ENCODE results near the gene MYLK. TPM values are rescaled to one million over a fixed set of nuclear protein-coding genes. Genes with fewer than 3 reads are reported as not detected.
A peak's percentile ranks its signal among the peaks of the same experiment; 100 is the strongest.

Gene MYLK
- total and polyA plus RNA-seq, 10 of the 15 experiments (the other 5 are each of a cell fraction or from before 2014, with no cell fraction given): 0.04 to 1.6 (median 0.42) TPM; not detected in 1

GRCh38 chr3:123586968-123587367 lies 297.2 kb downstream of the MYLK start:
- Histone ChIP-seq H3K9me3 (replicated peaks; ENCODE audit: control insufficient read depth, insufficient read depth, low read length) (peaks cover 17% of the 10 kb centered on the region), H3K4me1 (ENCODE audit: control insufficient read depth, insufficient read depth, low read length) (peaks cover 2% of the 10 kb centered on the region), H3K9ac (ENCODE audit: control insufficient read depth, insufficient read depth, low read length) (no peak overlapping the region), H4K20me1 (ENCODE audit: control insufficient read depth, insufficient read depth) (no peaks in the 10 kb centered on the region), H3K4me3 (peak overlapping the region; percentile 22; the same call in 1 of the 2 replicates), H3K36me3 (ENCODE audit: control insufficient read depth in 2 of 2, insufficient read depth in 2 of 2, low read length in 1 of 2) (no peaks in the 10 kb centered on the region; a peak in 1 of 4 replicates), H3K4me2 (ENCODE audit: control insufficient read depth, insufficient read depth) (peak overlapping the region; percentile 88), H3K27me3 (replicated peaks in 1 of 2; ENCODE audit: control insufficient read depth in 2 of 2, insufficient read depth in 2 of 2, low read length in 1 of 2) (no peaks in the 10 kb centered on the region), H3K79me2 (ENCODE audit: control insufficient read depth, insufficient read depth, low read length) (peaks cover 31% of the 10 kb centered on the region), H3K27ac (ENCODE audit: control insufficient read depth, insufficient read depth) (no peak overlapping the region), H2AFZ (ENCODE audit: control insufficient read depth, low read depth, low read length) (no peak overlapping the region)
- in situ Hi-C loops (cut with MboI) (no loop called here), intact Hi-C loops (cut with micrococcal nuclease; ENCODE audit: unreplicated experiment) (no loop called here)
- RAD21 ChIA-PET (ENCODE audit: unreplicated experiment): interaction anchor here (0.7 kb wide), 1 partner anchor 19 kb away, joined by 3 read pairs; no protein-coding TSS in a partner anchor
- POLR2A ChIA-PET: interaction anchor here (0.7 to 1.1 kb wide), 2 partner anchors 15 to 19 kb away, joined by 3 to 4 read pairs; no protein-coding TSS in a partner anchor
- DNase-seq (ENCODE audit: low read depth, low spot score) (no peak), ATAC-seq (no peak), FAIRE-seq (no peak)
- CTCF ChIA-PET: interaction anchor here (0.7 to 4.3 kb wide), 4 partner anchors 12 to 55 kb away, joined by 3 to 30 read pairs (median 5); no protein-coding TSS in a partner anchor
- WGBS (ENCODE audit: insufficient coverage, insufficient replicate concordance, low lambda C conversion rate, missing lambda C conversion rate): 77% methylated on average over 2 of the region's 2 CpGs
- TF ChIP-seq IRF5 (IDR thresholded peaks at IDR 0.05; ENCODE audit: borderline replicate concordance): no peak
- no peak for TF ChIP-seq EGR1 (IDR thresholded peaks at IDR 0.05; ENCODE audit: borderline replicate concordance in 1 of 2, low read depth in 2 of 2, low read length in 2 of 2)
- no peak for TF ChIP-seq ZBTB4 (CRISPR knock-in tag; IDR thresholded peaks at IDR 0.05)
- TF ChIP-seq NFXL1 (IDR thresholded peaks at IDR 0.05; ENCODE audit: borderline replicate concordance): no peak
- TF ChIP-seq PML (IDR thresholded peaks at IDR 0.05; ENCODE audit: low read length): no peak
- TF ChIP-seq PKNOX1 (IDR thresholded peaks at IDR 0.05): no peak
- no peak for TF ChIP-seq E2F8 (IDR thresholded peaks at IDR 0.05; ENCODE audit: low read depth, partially characterized antibody)
- TF ChIP-seq SMAD1 (IDR thresholded peaks at IDR 0.05; ENCODE audit: low read depth, partially characterized antibody): no peak
- TF ChIP-seq MEF2B (IDR thresholded peaks at IDR 0.05; ENCODE audit: partially characterized antibody, poor library complexity, severe bottlenecking): no peak
- no peak for TF ChIP-seq GABPA (IDR thresholded peaks at IDR 0.05; ENCODE audit: low read depth)
- no peak for TF ChIP-seq SREBF2 (IDR thresholded peaks at IDR 0.05; ENCODE audit: low read length)
- TF ChIP-seq MYC (IDR thresholded peaks at IDR 0.05; ENCODE audit: insufficient read depth, insufficient read length, insufficient replicate concordance, low read length, severe bottlenecking): no peak
- no peak for TF ChIP-seq MAX (IDR thresholded peaks at IDR 0.05; ENCODE audit: low read depth, low read length)
- TF ChIP-seq FOXK2 (IDR thresholded peaks at IDR 0.05): no peak
- no peak for TF ChIP-seq NR2C2 (IDR thresholded peaks at IDR 0.05; ENCODE audit: borderline replicate concordance, control insufficient read depth, insufficient read length, low read depth)
- no TSS peak for BruUV-seq (replicated peaks)
- SMC1A ChIA-PET (ENCODE audit: uncharacterized antibody, unreplicated experiment): interaction anchor here (0.9 to 1.4 kb wide), 5 partner anchors 18 to 137 kb away, joined by 3 to 4 read pairs (median 3); no protein-coding TSS in a partner anchor
